K562 (cell line): Measurements from ENCODE around the gene GCH1.

Source experiments
- CCAR2 ChIP-seq: fragments of 200-400 bp; formaldehyde crosslinking; IDR thresholded peaks from 2 replicates; pipeline ENCODE4 v1.6.1; 2017; ENCODE audit warnings: mild to moderate bottlenecking, low read depth, low read length
- CTCF ChIP-seq, 3 experiments: IDR thresholded peaks in 2 of 3; conservative IDR thresholded peaks in 1 of 3; 2 replicates each; pipeline ENCODE4 v1.5.1; 2011 to 2012; ENCODE audit warnings: low read length in 3 of 3, mild to moderate bottlenecking in 3 of 3, control low read depth in 2 of 3, improper control_type of control experiment in 1 of 3, inconsistent platforms in 1 of 3, low read depth in 1 of 3, mixed read lengths in 1 of 3, moderate library complexity in 1 of 3; ENCODE audit not compliant: insufficient read depth in 2 of 3
- KLF16 ChIP-seq: IDR thresholded peaks from 2 replicates; pipeline ENCODE4 v1.6.1; 2016; ENCODE audit warnings: antibody characterized with exemption
- NR1H2 ChIP-seq: sonication (generic); formaldehyde crosslinking; IDR thresholded peaks from 2 replicates; pipeline ENCODE4 v1.4.0; 2020; ENCODE audit warnings: mild to moderate bottlenecking, missing genetic modification reagents
- SAFB ChIP-seq: fragments of 200-400 bp; formaldehyde crosslinking; IDR thresholded peaks from 2 replicates; pipeline ENCODE4 v1.6.1; 2017; ENCODE audit warnings: low read depth, low read length, borderline replicate concordance
- TOE1 ChIP-seq, 2 experiments: fragments of 450-650 bp in 1 of 2; sonication (generic) in 1 of 2; formaldehyde crosslinking in 1 of 2; IDR thresholded peaks; 2 replicates each; pipeline versions ENCODE4 v1.7.1 to v1.8.0; 2016 to 2022; ENCODE audit warnings: borderline replicate concordance in 2 of 2, mild to moderate bottlenecking in 2 of 2, antibody characterized with exemption in 1 of 2, inconsistent platforms in 1 of 2, low read depth in 1 of 2, missing genetic modification reagents in 1 of 2, moderate library complexity in 1 of 2
- ZNF253 ChIP-seq: fragments of 250-450 bp; sonication (Bioruptor Pico); conservative IDR thresholded peaks from 2 replicates; pipeline ENCODE4 v1.6.1; 2021; ENCODE audit warnings: mild to moderate bottlenecking
- TF ChIP-seq, protein P1 (sequence below): sonication (generic); formaldehyde crosslinking; IDR thresholded peaks from 2 replicates; pipeline ENCODE4 v1.8.1; 2022; ENCODE audit warnings: missing genetic modification reagents

GRCh38 chr14:54817506-54817905, 85.1 kb downstream of the GCH1 start:
- TF ChIP-seq TOE1 (IDR thresholded peaks at IDR 0.05; ENCODE audit: borderline replicate concordance) (no peak), TOE1 (CRISPR knock-in tag; IDR thresholded peaks at IDR 0.05; ENCODE audit: borderline replicate concordance, low read depth) (no peak), CTCF (IDR thresholded peaks at IDR 0.05 in 2 of 3, conservative IDR thresholded peaks at IDR 0.05 in 1 of 3; ENCODE audit: insufficient read depth in 2 of 3, low read depth in 1 of 3, low read length in 3 of 3) (no peak), NR1H2 (CRISPR knock-in tag) (no peak), SAFB (no peak), KLF16 (no peak), CCAR2 (no peak), ZNF253 (CRISPR knock-in tag) (no peak)
- TF ChIP-seq, protein P1, sequence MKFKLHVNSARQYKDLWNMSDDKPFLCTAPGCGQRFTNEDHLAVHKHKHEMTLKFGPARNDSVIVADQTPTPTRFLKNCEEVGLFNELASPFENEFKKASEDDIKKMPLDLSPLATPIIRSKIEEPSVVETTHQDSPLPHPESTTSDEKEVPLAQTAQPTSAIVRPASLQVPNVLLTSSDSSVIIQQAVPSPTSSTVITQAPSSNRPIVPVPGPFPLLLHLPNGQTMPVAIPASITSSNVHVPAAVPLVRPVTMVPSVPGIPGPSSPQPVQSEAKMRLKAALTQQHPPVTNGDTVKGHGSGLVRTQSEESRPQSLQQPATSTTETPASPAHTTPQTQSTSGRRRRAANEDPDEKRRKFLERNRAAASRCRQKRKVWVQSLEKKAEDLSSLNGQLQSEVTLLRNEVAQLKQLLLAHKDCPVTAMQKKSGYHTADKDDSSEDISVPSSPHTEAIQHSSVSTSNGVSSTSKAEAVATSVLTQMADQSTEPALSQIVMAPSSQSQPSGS (CRISPR knock-in tag), result no peak
